WTC11 (cell line): ENCODE results near the gene FAM107A. TPM values are rescaled to one million over a fixed set of nuclear protein-coding genes. Genes with fewer than 3 reads are reported as not detected.

Experiments
- ATAC-seq: fragments of 200-7000 bp; cut with Tn5 transposase; 2 replicates; pipeline ENCODE4 v1.10.0; 2021; ENCODE audit warnings: mild to moderate bottlenecking, moderate library complexity
- CTCF ChIA-PET: fragments of 300-600 bp; sonication (Branson Sonifier 250); formaldehyde crosslinking; loops from one replicate; lab custom pipeline; 2021; ENCODE audit warnings: antibody characterized with exemption; lab: Charles Lee
- POLR2A ChIA-PET: fragments of 350-600 bp; sonication (Branson Sonifier 250); formaldehyde crosslinking; loops from one replicate; lab custom pipeline; 2021; ENCODE audit warnings: antibody characterized with exemption; lab: Charles Lee
- DNase-seq: peaks from one replicate; pipeline ENCODE4 v3.0.0; 2021; ENCODE audit warnings: low spot score
- H3K27ac Mint-ChIP-seq: 2 replicates; pipeline ENCODE4 v1.8.0; 2021; ENCODE audit warnings: mixed read lengths
- H3K27me3 Mint-ChIP-seq: 2 replicates; pipeline ENCODE4 v1.8.0; 2021; ENCODE audit warnings: low read depth, mild to moderate bottlenecking, moderate library complexity, mixed read lengths
- H3K36me3 Mint-ChIP-seq: 2 replicates; pipeline ENCODE4 v1.8.0; 2021; ENCODE audit warnings: mixed read lengths
- H3K4me1 Mint-ChIP-seq: 2 replicates; pipeline ENCODE4 v1.8.0; 2022; ENCODE audit warnings: mixed read lengths
- H3K4me3 Mint-ChIP-seq: 2 replicates; pipeline ENCODE4 v1.8.0; 2021; ENCODE audit warnings: mild to moderate bottlenecking, moderate library complexity, mixed read lengths
- H3K9me3 Mint-ChIP-seq: 2 replicates; pipeline ENCODE4 v1.8.0; 2021; ENCODE audit warnings: mixed read lengths
- ATF1 ChIP-seq: sonication (generic); formaldehyde crosslinking; IDR thresholded peaks from 2 replicates; pipeline ENCODE4 v1.8.1; 2023; ENCODE audit warnings: mild to moderate bottlenecking, moderate library complexity, missing genetic modification reagents
- EMX1 ChIP-seq: fragments of 250-450 bp; sonication (Bioruptor Pico); IDR thresholded peaks from 2 replicates; pipeline ENCODE4 v1.8.0; 2021; ENCODE audit warnings: mild to moderate bottlenecking
- NFYB ChIP-seq: sonication (generic); formaldehyde crosslinking; conservative IDR thresholded peaks from 2 replicates; pipeline ENCODE4 v1.8.0; 2022; ENCODE audit warnings: low read depth, missing genetic modification reagents
- NR1H2 ChIP-seq: sonication (generic); formaldehyde crosslinking; IDR thresholded peaks from 2 replicates; pipeline ENCODE4 v1.9.0; 2021; ENCODE audit warnings: mild to moderate bottlenecking, moderate library complexity, missing genetic modification reagents
- NR2C2 ChIP-seq: sonication (generic); formaldehyde crosslinking; IDR thresholded peaks from 2 replicates; pipeline ENCODE4 v1.8.0; 2022; ENCODE audit warnings: mild to moderate bottlenecking, missing genetic modification reagents
- RELA ChIP-seq: sonication (generic); formaldehyde crosslinking; IDR thresholded peaks from 2 replicates; pipeline ENCODE4 v1.8.1; 2022; ENCODE audit warnings: missing genetic modification reagents, mild to moderate bottlenecking, borderline replicate concordance
- TEAD1 ChIP-seq: sonication (generic); formaldehyde crosslinking; IDR thresholded peaks from 2 replicates; pipeline ENCODE4 v1.8.0; 2022; ENCODE audit warnings: mild to moderate bottlenecking, missing genetic modification reagents
- ZNF317 ChIP-seq: sonication (generic); formaldehyde crosslinking; IDR thresholded peaks from 2 replicates; pipeline ENCODE4 v1.8.1; 2023; ENCODE audit warnings: low read depth, mild to moderate bottlenecking, moderate library complexity, missing genetic modification reagents, borderline replicate concordance
- ZNF423 ChIP-seq: fragments of 250-450 bp; sonication (Bioruptor Pico); IDR thresholded peaks from 2 replicates; pipeline ENCODE4 v2.1.2; 2022; ENCODE audit warnings: mild to moderate bottlenecking, moderate library complexity
- ZNF671 ChIP-seq: fragments of 250-450 bp; sonication (Bioruptor Pico); IDR thresholded peaks from 2 replicates; pipeline ENCODE4 v1.8.0; 2021; ENCODE audit warnings: mild to moderate bottlenecking
- total RNA-seq: library from RNA; stranded (reverse); gene quantifications from 3 replicates; pipeline ENCODE4 v1.2.3, GENCODE V29; 2021
- TF ChIP-seq, protein P1 (sequence below): fragments of 200-600 bp; IDR thresholded peaks from 2 replicates; pipeline ENCODE4 v1.8.0; 2022; ENCODE audit warnings: antibody characterized with exemption
- TF ChIP-seq, protein P2 (sequence below): sonication (generic); formaldehyde crosslinking; conservative IDR thresholded peaks from 2 replicates; pipeline ENCODE4 v1.8.1; 2022; ENCODE audit warnings: mild to moderate bottlenecking, missing genetic modification reagents
- TF ChIP-seq, protein P3 (sequence below): sonication (generic); formaldehyde crosslinking; IDR thresholded peaks from 2 replicates; pipeline ENCODE4 v1.8.0; 2023; ENCODE audit warnings: mild to moderate bottlenecking, missing genetic modification reagents
- TF ChIP-seq, protein P4 (sequence below): sonication (generic); formaldehyde crosslinking; IDR thresholded peaks from 2 replicates; pipeline ENCODE4 v1.8.1; 2023; ENCODE audit warnings: mild to moderate bottlenecking, missing genetic modification reagents, borderline replicate concordance
- TF ChIP-seq, protein P5 (sequence below): fragments of 250-450 bp; sonication (Bioruptor Pico); conservative IDR thresholded peaks from 2 replicates; pipeline ENCODE4 v1.9.0; 2021; ENCODE audit warnings: mild to moderate bottlenecking
- TF ChIP-seq, protein P6 (sequence below): fragments of 250-450 bp; sonication (Bioruptor Pico); IDR thresholded peaks from 2 replicates; pipeline ENCODE4 v1.9.0; 2021; ENCODE audit warnings: moderate library complexity, mild to moderate bottlenecking, inconsistent platforms, borderline replicate concordance
- TF ChIP-seq, protein P7 (sequence below): sonication (generic); formaldehyde crosslinking; IDR thresholded peaks from 2 replicates; pipeline ENCODE4 v1.8.1; 2022; ENCODE audit warnings: low read depth, mild to moderate bottlenecking, moderate library complexity, missing genetic modification reagents, borderline replicate concordance

The FAM107A gene
- total RNA-seq, 1 experiment from 2014 or later = 0.31 TPM

DNA sequence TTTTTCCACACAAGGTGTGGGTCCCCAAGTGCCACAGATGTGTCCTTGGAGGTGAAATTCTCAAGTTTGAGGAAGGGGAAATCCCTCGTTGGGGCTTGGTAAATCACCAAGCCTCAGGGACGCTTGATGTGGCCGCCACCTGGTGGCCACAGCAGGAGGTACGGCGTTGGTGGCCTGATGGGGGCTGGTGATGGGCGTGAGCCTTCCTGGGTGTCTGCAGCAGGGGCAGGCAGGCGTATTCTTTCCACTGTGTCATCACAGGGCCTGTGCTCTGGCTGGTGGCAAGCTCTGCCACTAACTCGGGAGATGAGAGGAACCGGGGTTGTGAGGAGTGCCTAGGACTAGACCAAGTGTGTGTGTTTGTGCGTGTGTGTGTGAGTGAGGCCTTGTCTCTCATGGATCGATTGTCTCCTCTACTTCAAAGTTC, 44.4 kb downstream of the FAM107A start:
- Mint-ChIP-seq H3K27me3 (no peaks in the 10 kb centered on the region), H3K27ac (no peak overlapping the region), H3K9me3 (no peaks in the 10 kb centered on the region), H3K4me3 (no peak overlapping the region), H3K4me1 (peaks cover 9% of the 10 kb centered on the region), H3K36me3 (no peaks in the 10 kb centered on the region)
- peak; percentile 68 for ATAC-seq
- peak; percentile 64; the same call in 1 of the 2 replicates for TF ChIP-seq ZNF423 (CRISPR knock-in tag)
- TF ChIP-seq, protein P1, sequence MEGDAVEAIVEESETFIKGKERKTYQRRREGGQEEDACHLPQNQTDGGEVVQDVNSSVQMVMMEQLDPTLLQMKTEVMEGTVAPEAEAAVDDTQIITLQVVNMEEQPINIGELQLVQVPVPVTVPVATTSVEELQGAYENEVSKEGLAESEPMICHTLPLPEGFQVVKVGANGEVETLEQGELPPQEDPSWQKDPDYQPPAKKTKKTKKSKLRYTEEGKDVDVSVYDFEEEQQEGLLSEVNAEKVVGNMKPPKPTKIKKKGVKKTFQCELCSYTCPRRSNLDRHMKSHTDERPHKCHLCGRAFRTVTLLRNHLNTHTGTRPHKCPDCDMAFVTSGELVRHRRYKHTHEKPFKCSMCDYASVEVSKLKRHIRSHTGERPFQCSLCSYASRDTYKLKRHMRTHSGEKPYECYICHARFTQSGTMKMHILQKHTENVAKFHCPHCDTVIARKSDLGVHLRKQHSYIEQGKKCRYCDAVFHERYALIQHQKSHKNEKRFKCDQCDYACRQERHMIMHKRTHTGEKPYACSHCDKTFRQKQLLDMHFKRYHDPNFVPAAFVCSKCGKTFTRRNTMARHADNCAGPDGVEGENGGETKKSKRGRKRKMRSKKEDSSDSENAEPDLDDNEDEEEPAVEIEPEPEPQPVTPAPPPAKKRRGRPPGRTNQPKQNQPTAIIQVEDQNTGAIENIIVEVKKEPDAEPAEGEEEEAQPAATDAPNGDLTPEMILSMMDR = peak; percentile 79
- no peak for TF ChIP-seq NR2C2 (CRISPR knock-in tag)
- ChIA-PET CTCF (interaction anchor here (0.6 to 1.6 kb wide), 3 partner anchors 37 to 226 kb away, joined by 3 read pairs; partner anchors contain the start of genes HTD2 and RPP14), POLR2A (no interaction called here)
- DNase-seq = peak; percentile 77

DNA sequence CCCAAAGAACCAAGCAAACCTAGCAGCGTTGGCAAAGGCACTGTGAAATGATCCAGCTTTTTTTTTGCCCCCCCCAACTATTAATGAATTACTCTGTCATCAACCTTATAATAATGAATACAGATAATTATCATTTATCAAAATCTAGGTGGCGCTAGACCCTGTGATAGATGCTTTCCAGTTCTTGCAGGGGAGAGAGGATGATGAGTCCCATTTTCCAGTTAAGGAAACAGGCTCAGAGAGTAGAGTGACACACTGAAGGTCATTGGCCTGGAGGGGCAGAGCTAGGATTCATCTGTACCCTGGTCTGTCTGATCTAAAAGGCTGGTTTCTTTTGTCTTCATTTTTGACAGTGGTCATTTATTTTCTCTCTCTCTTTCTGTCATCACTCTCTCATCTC, 45.2 kb downstream of the FAM107A start:
- no peak for DNase-seq
- ATAC-seq = no peak
- Mint-ChIP-seq H3K9me3 (no peaks in the 10 kb centered on the region), H3K36me3 (no peaks in the 10 kb centered on the region), H3K4me1 (peaks cover 9% of the 10 kb centered on the region), H3K27me3 (no peaks in the 10 kb centered on the region), H3K4me3 (no peak overlapping the region), H3K27ac (no peak overlapping the region)
- ChIA-PET CTCF (interaction anchor here (0.6 to 1.6 kb wide), 5 partner anchors 15 to 207 kb away, joined by 3 to 5 read pairs (median 4); no protein-coding TSS in a partner anchor), POLR2A (no interaction called here)
- TF ChIP-seq TEAD1 (CRISPR knock-in tag) (no peak), RELA (CRISPR knock-in tag) (no peak), ZNF671 (no peak), ATF1 (CRISPR knock-in tag) (no peak), ZNF317 (CRISPR knock-in tag) (no peak), EMX1 (no peak), NFYB (CRISPR knock-in tag) (no peak), NR1H2 (CRISPR knock-in tag) (no peak)
- TF ChIP-seq, protein P2, sequence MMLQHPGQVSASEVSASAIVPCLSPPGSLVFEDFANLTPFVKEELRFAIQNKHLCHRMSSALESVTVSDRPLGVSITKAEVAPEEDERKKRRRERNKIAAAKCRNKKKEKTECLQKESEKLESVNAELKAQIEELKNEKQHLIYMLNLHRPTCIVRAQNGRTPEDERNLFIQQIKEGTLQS = no peak
- TF ChIP-seq, protein P3, sequence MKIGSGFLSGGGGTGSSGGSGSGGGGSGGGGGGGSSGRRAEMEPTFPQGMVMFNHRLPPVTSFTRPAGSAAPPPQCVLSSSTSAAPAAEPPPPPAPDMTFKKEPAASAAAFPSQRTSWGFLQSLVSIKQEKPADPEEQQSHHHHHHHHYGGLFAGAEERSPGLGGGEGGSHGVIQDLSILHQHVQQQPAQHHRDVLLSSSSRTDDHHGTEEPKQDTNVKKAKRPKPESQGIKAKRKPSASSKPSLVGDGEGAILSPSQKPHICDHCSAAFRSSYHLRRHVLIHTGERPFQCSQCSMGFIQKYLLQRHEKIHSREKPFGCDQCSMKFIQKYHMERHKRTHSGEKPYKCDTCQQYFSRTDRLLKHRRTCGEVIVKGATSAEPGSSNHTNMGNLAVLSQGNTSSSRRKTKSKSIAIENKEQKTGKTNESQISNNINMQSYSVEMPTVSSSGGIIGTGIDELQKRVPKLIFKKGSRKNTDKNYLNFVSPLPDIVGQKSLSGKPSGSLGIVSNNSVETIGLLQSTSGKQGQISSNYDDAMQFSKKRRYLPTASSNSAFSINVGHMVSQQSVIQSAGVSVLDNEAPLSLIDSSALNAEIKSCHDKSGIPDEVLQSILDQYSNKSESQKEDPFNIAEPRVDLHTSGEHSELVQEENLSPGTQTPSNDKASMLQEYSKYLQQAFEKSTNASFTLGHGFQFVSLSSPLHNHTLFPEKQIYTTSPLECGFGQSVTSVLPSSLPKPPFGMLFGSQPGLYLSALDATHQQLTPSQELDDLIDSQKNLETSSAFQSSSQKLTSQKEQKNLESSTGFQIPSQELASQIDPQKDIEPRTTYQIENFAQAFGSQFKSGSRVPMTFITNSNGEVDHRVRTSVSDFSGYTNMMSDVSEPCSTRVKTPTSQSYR (CRISPR knock-in tag) = no peak
- TF ChIP-seq, protein P4, sequence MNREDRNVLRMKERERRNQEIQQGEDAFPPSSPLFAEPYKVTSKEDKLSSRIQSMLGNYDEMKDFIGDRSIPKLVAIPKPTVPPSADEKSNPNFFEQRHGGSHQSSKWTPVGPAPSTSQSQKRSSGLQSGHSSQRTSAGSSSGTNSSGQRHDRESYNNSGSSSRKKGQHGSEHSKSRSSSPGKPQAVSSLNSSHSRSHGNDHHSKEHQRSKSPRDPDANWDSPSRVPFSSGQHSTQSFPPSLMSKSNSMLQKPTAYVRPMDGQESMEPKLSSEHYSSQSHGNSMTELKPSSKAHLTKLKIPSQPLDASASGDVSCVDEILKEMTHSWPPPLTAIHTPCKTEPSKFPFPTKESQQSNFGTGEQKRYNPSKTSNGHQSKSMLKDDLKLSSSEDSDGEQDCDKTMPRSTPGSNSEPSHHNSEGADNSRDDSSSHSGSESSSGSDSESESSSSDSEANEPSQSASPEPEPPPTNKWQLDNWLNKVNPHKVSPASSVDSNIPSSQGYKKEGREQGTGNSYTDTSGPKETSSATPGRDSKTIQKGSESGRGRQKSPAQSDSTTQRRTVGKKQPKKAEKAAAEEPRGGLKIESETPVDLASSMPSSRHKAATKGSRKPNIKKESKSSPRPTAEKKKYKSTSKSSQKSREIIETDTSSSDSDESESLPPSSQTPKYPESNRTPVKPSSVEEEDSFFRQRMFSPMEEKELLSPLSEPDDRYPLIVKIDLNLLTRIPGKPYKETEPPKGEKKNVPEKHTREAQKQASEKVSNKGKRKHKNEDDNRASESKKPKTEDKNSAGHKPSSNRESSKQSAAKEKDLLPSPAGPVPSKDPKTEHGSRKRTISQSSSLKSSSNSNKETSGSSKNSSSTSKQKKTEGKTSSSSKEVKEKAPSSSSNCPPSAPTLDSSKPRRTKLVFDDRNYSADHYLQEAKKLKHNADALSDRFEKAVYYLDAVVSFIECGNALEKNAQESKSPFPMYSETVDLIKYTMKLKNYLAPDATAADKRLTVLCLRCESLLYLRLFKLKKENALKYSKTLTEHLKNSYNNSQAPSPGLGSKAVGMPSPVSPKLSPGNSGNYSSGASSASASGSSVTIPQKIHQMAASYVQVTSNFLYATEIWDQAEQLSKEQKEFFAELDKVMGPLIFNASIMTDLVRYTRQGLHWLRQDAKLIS (CRISPR knock-in tag) = no peak
- TF ChIP-seq, protein P5, sequence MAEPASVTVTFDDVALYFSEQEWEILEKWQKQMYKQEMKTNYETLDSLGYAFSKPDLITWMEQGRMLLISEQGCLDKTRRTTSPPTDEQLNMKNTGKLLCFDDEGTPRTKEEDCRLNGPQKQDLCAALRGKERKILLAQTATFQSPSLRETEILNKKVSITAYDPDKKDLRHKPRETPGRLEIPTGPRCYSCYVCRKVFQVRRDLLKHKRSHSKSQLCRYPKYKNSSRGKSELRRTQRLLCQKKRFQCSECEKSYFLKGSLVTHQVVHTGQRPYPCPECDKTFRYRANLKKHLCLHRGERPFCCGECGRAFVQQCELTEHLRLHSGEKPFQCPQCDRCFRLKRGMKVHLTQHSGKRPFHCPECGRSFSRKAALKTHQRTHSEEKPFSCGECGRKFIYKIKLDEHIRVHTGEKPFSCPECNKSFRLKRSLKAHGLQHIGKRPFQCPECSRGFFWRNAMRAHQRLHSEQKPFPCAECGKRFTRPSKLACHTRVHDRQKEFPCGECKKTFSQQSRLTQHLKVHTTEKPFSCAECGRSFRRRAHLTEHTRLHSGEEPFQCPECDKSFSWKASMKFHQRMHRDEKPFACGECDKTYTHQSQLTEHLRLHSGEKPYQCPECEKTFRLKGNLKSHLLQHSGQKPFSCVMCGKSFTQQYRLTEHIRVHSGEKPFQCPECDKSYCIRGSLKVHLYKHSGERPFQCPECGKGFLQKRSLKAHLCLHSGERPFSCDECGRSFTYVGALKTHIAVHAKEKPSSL = no peak
- TF ChIP-seq, protein P6, sequence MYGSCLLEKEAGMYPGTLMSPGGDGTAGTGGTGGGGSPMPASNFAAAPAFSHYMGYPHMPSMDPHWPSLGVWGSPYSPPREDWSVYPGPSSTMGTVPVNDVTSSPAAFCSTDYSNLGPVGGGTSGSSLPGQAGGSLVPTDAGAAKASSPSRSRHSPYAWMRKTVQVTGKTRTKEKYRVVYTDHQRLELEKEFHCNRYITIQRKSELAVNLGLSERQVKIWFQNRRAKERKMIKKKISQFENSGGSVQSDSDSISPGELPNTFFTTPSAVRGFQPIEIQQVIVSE (CRISPR knock-in tag) = no peak
- TF ChIP-seq, protein P7, sequence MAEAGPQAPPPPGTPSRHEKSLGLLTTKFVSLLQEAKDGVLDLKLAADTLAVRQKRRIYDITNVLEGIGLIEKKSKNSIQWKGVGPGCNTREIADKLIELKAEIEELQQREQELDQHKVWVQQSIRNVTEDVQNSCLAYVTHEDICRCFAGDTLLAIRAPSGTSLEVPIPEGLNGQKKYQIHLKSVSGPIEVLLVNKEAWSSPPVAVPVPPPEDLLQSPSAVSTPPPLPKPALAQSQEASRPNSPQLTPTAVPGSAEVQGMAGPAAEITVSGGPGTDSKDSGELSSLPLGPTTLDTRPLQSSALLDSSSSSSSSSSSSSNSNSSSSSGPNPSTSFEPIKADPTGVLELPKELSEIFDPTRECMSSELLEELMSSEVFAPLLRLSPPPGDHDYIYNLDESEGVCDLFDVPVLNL = no peak
